Endodermal cell (in vitro differentiated cells): ENCODE data around the gene ZACN. TPM values are rescaled to one million over a fixed set of nuclear protein-coding genes. Genes with fewer than 3 reads are reported as not detected.
A peak's percentile ranks its signal among the peaks of the same experiment; 100 is the strongest.

Source experiments
- DNase-seq: peaks from one replicate; pipeline ENCODE4 v3.0.0-alpha.2; 2017
- H3K27ac ChIP-seq: 2 replicates; pipeline ENCODE4 v1.5.1; 2013; ENCODE audit warnings: mild to moderate bottlenecking, low read depth, low read length, moderate library complexity
- H3K27me3 ChIP-seq: 2 replicates; pipeline ENCODE4 v1.6.1; 2013; ENCODE audit warnings: mild to moderate bottlenecking, low read length, moderate library complexity; ENCODE audit not compliant: insufficient read depth, control insufficient read depth, poor library complexity, severe bottlenecking
- H3K36me3 ChIP-seq: 2 replicates; pipeline ENCODE4 v1.7.0; 2013; ENCODE audit warnings: mild to moderate bottlenecking, low read length, moderate library complexity; ENCODE audit not compliant: control insufficient read depth, insufficient read depth
- H3K4me1 ChIP-seq: one replicate; pipeline ENCODE4 v1.7.0; 2013; ENCODE audit warnings: low read length; ENCODE audit not compliant: control insufficient read depth, insufficient read depth
- H3K4me3 ChIP-seq: 2 replicates; pipeline ENCODE4 v1.5.1; 2013; ENCODE audit warnings: mild to moderate bottlenecking, low read length, moderate library complexity
- H3K9ac ChIP-seq: 2 replicates; pipeline ENCODE4 v1.6.1; 2013; ENCODE audit warnings: mild to moderate bottlenecking, low read length, moderate library complexity; ENCODE audit not compliant: poor library complexity, severe bottlenecking; ENCODE audit errors: extremely low read depth
- H3K9me3 ChIP-seq: 2 replicates; pipeline ENCODE4 v1.6.1; 2013; ENCODE audit warnings: mild to moderate bottlenecking, low read length, moderate library complexity; ENCODE audit not compliant: control insufficient read depth
- H3K27ac Mint-ChIP-seq: 2 replicates; pipeline ENCODE4 v1.8.0; 2020; ENCODE audit warnings: mixed read lengths
- H3K27me3 Mint-ChIP-seq: 2 replicates; pipeline ENCODE4 v1.8.0; 2021; ENCODE audit warnings: mild to moderate bottlenecking, mixed read lengths; ENCODE audit not compliant: insufficient read depth
- H3K36me3 Mint-ChIP-seq: 2 replicates; pipeline ENCODE4 v1.8.0; 2020; ENCODE audit warnings: low read depth, mixed read lengths
- H3K4me1 Mint-ChIP-seq: 2 replicates; pipeline ENCODE4 v1.8.0; 2020; ENCODE audit warnings: mixed read lengths
- H3K4me3 Mint-ChIP-seq: 2 replicates; pipeline ENCODE4 v1.8.0; 2020; ENCODE audit warnings: mild to moderate bottlenecking, moderate library complexity, mixed read lengths
- H3K9me3 Mint-ChIP-seq: 2 replicates; pipeline ENCODE4 v1.8.0; 2020; ENCODE audit warnings: mild to moderate bottlenecking, mixed read lengths
- WGBS, 2 experiments: methylation state at CpG; one replicate each; pipeline versions ENCODE4 v1.1.5 to v1.1.7; 2013; ENCODE audit warnings: missing lambda C conversion rate in 2 of 2, mixed read lengths in 1 of 2; ENCODE audit not compliant: insufficient coverage in 1 of 2, insufficient read length in 1 of 2; 5-methylcytosine and 5-hydroxymethylcytosine counted together
- total RNA-seq, 2 donors: library from RNA; stranded (reverse); fragmentation: NEBNext Ultra II Directional in 1 of 2; extraction: Animal tissue kit (Norgen Biotek cat#: 25700) in 1 of 2; gene quantifications; 2 replicates in 1 of 2; 3 replicates in 1 of 2; pipeline ENCODE4 v1.2.1, GENCODE V29; 2021
- TF ChIP-seq, protein P1 (sequence below): fragments of 200-600 bp; sonication (generic); conservative IDR thresholded peaks from 2 replicates; pipeline ENCODE4 v1.5.0; 2021; ENCODE audit warnings: antibody characterized with exemption, mild to moderate bottlenecking

Gene ZACN
- total RNA-seq, 2 donors from 2014 or later, result 0.09 TPM; not detected in 1

DNA sequence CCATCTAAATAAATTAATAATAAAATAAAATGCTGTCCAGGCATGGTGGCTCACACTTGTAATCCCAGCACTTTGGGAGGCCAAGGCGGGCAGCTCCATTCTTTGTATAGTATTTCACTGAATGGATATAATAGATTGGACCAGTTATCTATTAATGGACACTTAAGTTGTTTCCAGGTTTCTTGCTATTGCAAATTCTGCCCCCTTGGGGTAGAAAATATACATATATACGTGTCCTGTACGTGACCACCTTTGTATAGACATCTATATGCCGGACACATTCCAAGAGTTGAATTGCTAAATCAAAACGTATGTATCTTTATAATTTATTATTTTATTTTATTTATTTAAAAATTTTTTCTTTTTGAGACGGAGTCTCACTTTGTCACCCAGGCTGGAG lies 28.5 kb downstream of the ZACN start:
- peaks cover 3% of the 10 kb centered on the region for H3K9me3 Mint-ChIP-seq
- Histone ChIP-seq H3K4me3 (no peak overlapping the region), H3K27ac (no peak overlapping the region), H3K36me3 (no peaks in the 10 kb centered on the region), H3K27me3 (no peaks in the 10 kb centered on the region), H3K4me1 (peaks cover 6% of the 10 kb centered on the region), H3K9me3 (no peaks in the 10 kb centered on the region), H3K9ac (no peak overlapping the region)
- H3K4me3 Mint-ChIP-seq, result no peak overlapping the region
- peaks cover 15% of the 10 kb centered on the region for H3K4me1 Mint-ChIP-seq
- TF ChIP-seq, protein P1, sequence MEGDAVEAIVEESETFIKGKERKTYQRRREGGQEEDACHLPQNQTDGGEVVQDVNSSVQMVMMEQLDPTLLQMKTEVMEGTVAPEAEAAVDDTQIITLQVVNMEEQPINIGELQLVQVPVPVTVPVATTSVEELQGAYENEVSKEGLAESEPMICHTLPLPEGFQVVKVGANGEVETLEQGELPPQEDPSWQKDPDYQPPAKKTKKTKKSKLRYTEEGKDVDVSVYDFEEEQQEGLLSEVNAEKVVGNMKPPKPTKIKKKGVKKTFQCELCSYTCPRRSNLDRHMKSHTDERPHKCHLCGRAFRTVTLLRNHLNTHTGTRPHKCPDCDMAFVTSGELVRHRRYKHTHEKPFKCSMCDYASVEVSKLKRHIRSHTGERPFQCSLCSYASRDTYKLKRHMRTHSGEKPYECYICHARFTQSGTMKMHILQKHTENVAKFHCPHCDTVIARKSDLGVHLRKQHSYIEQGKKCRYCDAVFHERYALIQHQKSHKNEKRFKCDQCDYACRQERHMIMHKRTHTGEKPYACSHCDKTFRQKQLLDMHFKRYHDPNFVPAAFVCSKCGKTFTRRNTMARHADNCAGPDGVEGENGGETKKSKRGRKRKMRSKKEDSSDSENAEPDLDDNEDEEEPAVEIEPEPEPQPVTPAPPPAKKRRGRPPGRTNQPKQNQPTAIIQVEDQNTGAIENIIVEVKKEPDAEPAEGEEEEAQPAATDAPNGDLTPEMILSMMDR, result peak; percentile 46
- H3K27me3 Mint-ChIP-seq, result peaks cover 3% of the 10 kb centered on the region
- peaks cover 4% of the 10 kb centered on the region for H3K36me3 Mint-ChIP-seq
- DNase-seq, result no peak
- 93% methylated on average over 5 of the region's 6 CpGs; no CpG with 5 or more reads in 1 of the 2 experiments for WGBS, 2 experiments
- H3K27ac Mint-ChIP-seq, result no peak overlapping the region

DNA sequence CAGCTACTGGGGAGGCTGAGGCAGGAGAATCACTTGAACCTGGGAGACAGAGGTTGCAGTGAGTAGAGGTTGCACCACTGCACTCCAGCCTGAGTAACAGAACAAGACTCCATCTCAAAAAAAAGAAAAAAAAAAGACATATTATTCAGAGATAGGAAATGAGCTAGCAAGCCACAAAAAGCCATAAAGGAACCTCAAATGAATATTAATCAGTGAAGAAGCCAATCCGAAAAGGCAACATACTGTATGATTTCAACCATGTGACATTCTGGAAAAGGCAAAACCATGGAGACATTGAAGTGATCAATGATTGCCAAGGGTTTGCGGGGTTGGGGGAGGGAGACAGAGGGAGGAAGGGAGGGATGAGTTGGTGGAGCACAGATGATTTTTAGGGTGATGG lies 33.0 kb downstream of the ZACN start:
- H3K27me3 Mint-ChIP-seq, result peaks cover 3% of the 10 kb centered on the region
- no peaks in the 10 kb centered on the region for H3K36me3 ChIP-seq
- no peaks in the 10 kb centered on the region for H3K4me1 ChIP-seq
- H3K36me3 Mint-ChIP-seq, result no peaks in the 10 kb centered on the region
- H3K9me3 ChIP-seq, result no peaks in the 10 kb centered on the region
- H3K27ac ChIP-seq, result no peak overlapping the region
- no peak overlapping the region for H3K9ac ChIP-seq
- WGBS, 2 experiments, result 98 to 100% methylated on average over 2 of the region's 2 CpGs
- TF ChIP-seq, protein P1, result no peak
- H3K27ac Mint-ChIP-seq, result no peak overlapping the region
- H3K9me3 Mint-ChIP-seq, result no peaks in the 10 kb centered on the region
- H3K4me1 Mint-ChIP-seq, result no peaks in the 10 kb centered on the region
- H3K4me3 ChIP-seq, result no peak overlapping the region
- H3K4me3 Mint-ChIP-seq, result no peak overlapping the region
- no peak for DNase-seq
- H3K27me3 ChIP-seq, result no peaks in the 10 kb centered on the region

DNA sequence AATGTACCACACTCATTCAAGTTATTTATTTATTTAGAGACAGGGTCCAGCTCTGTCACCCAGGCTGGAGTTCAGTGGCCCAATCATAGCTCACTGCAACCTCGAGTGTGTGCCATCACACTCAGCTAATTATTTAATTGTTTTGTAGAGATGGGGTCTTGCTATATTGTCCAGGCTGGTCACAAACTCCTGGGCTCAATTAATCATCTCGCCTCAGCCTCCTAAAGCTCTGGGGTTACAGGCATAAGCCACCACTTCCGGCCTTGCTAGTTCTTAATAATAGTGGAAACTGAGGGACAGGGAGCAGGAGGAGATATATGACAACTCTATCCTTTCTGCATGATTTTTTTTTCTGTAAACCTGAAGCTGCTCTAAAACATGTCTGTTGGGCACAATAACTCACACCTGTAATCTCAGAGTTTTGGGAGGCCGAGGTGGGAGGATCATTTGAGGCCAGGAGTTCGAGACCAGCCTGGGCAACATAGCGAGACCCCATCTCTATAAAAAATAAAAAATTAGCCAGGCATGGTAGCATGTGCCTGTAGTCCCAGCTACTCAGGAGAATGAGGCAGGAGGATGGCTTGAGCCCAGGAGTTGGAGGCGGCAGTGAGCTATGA lies 36.3 kb downstream of the ZACN start:
- no peak for DNase-seq
- no peak overlapping the region for H3K4me3 Mint-ChIP-seq
- Histone ChIP-seq H3K4me3 (no peak overlapping the region), H3K9ac (no peak overlapping the region), H3K4me1 (no peaks in the 10 kb centered on the region), H3K27ac (no peak overlapping the region), H3K36me3 (no peaks in the 10 kb centered on the region), H3K9me3 (no peaks in the 10 kb centered on the region), H3K27me3 (no peaks in the 10 kb centered on the region)
- no peaks in the 10 kb centered on the region for H3K9me3 Mint-ChIP-seq
- 84 to 98% methylated on average over 6 to 7 of the region's 7 CpGs for WGBS, 2 experiments
- TF ChIP-seq, protein P1, result no peak
- H3K27ac Mint-ChIP-seq, result no peak overlapping the region
- H3K27me3 Mint-ChIP-seq, result peaks cover 3% of the 10 kb centered on the region
- peaks cover 7% of the 10 kb centered on the region for H3K4me1 Mint-ChIP-seq
- H3K36me3 Mint-ChIP-seq, result no peaks in the 10 kb centered on the region
